ENCODE data around the gene RERE.
"Not testable (repeated sequence)": the region's sequence is repeated elsewhere in the genome, so short reads cannot be mapped to it uniquely, and the experiment has no call there.

- not testable (repeated sequence) for TF ChIP-seq CTCF (conservative IDR thresholded peaks at IDR 0.05); EZH2 (IDR thresholded peaks at IDR 0.05; ENCODE audit: low read depth)
Observed at GRCh38 chr1:8616791-8617190, 200.6 kb downstream of the RERE start.

Measured in PC-9 (cell line).